Sciatic nerve (tissue), 2 donors: ENCODE results near the gene KATNB1. TPM values are rescaled to one million over a fixed set of nuclear protein-coding genes. Genes with fewer than 3 reads are reported as not detected.
A peak's percentile ranks its signal among the peaks of the same experiment; 100 is the strongest.

ENCODE experiments used
- ATAC-seq: fragments of 200-7000 bp; cut with Tn5 transposase; one replicate; pipeline ENCODE4 v1.9.1; 2020; ENCODE audit warnings: mild to moderate bottlenecking, moderate library complexity
- DNase-seq: peaks from one replicate; pipeline ENCODE4 v3.0.0-alpha.2; 2020; ENCODE audit warnings: low spot score
- intact Hi-C: fragments of 100-400 bp; cut with DNase I; formaldehyde crosslinking; loops from one replicate; pipeline ENCODE4 v1.14.2; 2022
- total RNA-seq: library from RNA; stranded (reverse); fragmentation: NEBNext Ultra II Directional; extraction: Animal tissue kit (Norgen Biotek cat#: 25700); gene quantifications from one replicate; pipeline ENCODE4 v1.2.1, GENCODE V29; 2021
- donor health status: DM: no; HTN: no; CAD: no.
- donor health status: DM: no; HTN: no; CAD: no.

KATNB1 gene
- total RNA-seq, 1 donor from 2014 or later = 14.7 TPM

- DNase-seq = no peak
- no peak for ATAC-seq
- intact Hi-C loops = loop anchor here (10.0 kb wide), 1 partner anchor 242 kb away; no protein-coding TSS in a partner anchor
Measured at GRCh38 chr16:57752581-57753447, 17.2 kb downstream of the KATNB1 start.

DNA sequence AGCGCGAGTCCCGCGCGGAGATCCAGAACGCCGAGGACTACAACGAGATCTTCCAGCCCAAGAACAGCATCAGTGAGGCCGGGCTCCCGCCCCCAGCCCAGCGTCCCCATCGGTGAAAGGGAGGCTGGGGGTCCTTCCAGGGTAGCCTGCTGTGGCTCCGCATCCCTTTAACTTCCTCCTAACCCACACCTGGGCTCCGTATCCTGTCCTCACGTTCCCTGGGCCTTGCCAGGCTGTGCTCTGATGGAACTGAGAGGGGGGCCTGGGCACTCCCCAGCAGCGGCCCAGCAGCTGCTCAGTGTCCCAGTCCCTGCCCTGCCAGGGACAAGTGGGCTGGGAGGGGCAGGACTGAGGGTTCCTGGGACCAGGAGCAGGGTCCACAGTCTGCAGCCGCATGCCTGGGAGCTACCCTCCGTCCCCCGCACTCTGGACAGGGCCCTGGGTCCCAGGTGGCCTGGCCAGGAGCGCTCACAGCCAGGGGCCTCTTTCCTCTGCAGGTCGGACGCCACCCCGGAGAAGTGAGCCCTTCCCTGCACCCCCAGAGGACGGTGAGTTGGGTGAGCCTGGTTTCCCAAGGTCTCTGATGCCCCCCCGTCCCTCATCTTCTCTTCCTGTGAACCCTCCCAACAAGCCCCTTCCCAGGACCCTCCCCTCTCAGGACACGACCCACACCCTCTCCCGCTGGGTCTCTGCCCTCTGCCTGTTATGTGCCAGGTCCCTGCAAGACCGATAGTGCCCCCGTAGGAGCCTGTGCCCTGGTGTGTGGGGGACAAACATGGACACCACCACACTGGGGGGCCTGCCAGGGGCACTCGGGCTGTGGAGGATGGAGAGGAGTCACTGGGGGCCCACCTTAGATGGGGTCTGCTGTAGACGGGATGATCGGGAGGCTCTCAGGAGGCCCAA, 18.1 kb downstream of the KATNB1 start:
- ATAC-seq = no peak
- intact Hi-C loops = loop anchor here (10.0 kb wide), 1 partner anchor 241 kb away; no protein-coding TSS in a partner anchor

GRCh38 chr16:57754354-57755060, 18.9 kb downstream of the KATNB1 start:
- intact Hi-C loops = loop anchor here (5.0 to 10.0 kb wide), 2 partner anchors 113 to 240 kb away; no protein-coding TSS in a partner anchor
- ATAC-seq (no peak), DNase-seq (no peak)

More for the DNA sequence above, 18.1 kb downstream of the KATNB1 start:
- DNase-seq = no peak

DNA sequence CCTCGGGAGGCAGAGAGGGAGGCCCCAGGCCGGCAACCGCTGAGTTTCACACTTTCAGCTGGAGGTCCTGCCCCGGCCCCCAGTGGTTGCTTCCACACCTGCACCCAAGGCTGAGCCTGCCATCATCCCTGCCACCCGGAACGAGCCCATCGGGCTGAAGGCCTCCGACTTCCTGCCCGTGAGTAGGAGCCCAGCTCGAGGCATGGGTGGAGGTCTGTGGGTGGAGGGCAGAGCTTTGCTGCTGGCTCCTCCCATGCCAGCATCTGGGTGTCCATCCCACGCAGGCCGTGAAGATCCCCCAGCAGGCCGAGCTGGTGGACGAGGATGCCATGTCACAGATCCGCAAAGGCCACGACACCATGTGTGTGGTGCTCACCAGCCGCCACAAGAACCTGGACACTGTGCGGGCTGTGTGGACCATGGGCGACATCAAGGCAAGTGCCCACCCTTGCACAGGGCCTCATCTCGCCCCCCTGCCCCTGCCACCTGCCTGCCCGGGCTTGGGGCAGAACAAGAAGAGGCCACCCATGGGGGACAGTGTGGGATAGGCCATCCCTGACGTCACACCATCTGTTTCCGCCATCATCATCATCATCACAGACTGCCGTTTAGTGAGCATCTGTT, 19.6 kb downstream of the KATNB1 start:
- DNase-seq (no peak), ATAC-seq (no peak)
- intact Hi-C loops = loop anchor here (5.0 to 10.0 kb wide), 2 partner anchors 112 to 240 kb away; no protein-coding TSS in a partner anchor

DNA sequence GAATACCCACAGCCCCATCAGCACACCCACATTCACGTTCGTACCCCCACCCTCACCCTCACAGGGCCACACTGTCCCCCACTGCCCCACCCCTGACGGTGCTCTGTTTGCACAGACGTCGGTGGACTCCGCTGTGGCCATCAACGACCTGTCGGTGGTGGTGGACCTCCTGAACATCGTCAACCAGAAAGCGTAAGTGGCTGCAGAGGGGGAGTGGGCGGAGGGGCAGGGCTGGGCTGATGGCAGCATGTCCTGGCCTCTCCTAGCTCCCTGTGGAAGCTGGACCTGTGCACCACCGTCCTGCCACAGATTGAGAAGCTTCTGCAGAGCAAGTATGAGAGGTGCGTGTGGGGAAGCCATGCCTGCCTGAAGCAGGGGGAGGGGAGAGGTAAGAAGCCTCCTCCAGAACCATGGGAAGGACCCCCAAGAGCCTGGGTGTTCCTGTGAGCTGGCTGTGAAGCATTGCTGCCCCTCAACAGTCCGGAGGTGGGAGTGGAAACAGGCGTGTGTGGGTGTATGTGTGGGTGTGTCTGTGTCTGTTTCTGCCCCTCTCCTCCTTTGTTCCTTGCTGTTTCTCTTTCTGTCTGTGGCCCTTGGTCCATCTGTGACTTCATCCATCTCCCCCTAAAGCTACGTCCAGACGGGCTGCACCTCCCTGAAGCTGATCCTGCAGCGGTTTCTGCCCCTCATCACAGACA, 20.3 kb downstream of the KATNB1 start:
- ATAC-seq (no peak), DNase-seq (no peak)

DNA sequence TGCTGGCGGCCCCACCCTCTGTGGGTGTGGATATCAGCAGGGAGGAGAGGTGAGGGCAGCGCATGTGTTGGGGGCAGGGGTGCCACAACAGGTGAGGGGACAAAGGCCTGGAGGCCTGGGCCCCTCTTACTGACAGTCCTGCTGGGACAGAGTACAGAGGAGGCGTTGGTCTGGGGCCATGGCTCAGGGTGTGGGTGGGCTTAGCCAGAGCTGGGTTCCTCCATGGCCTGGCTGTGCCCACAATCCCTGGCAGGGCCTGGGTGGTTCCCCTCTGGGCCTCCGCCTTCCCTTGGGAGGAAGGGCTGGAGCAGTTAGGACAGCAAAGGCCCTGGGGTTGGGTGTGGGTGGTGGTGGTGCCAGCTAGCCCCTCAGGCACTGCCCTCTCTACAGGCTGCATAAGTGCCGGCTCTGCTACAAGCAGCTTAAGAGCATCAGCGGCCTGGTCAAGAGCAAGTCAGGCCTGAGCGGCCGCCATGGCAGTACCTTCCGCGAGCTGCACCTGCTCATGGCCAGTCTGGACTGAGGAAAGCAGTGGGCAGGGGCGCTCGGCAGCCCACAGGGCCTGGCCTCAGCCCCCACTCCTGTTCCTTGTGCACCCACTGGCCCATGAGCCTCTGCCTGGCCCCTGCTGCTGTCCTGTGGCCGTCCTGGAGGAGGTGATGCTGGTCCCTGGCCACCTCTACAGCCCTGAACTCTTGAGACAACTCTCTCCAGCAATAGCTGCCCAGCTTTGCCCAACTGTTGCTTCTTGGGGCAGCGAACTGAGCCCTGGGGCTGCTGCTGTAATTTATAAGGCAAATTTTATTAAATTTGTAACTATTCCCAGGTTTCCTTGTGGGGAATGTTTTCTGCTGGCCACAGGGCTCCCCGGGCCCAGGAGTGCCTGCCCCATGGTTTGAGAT, 21.1 kb downstream of the KATNB1 start:
- intact Hi-C loops = loop anchor here (5.0 to 10.0 kb wide), 2 partner anchors 111 to 238 kb away; no protein-coding TSS in a partner anchor
- ATAC-seq (peak; percentile 6), DNase-seq (no peak)

More for the DNA sequence above, 20.3 kb downstream of the KATNB1 start:
- intact Hi-C loops = loop anchor here (5.0 to 10.0 kb wide), 2 partner anchors 111 to 239 kb away; no protein-coding TSS in a partner anchor

DNA sequence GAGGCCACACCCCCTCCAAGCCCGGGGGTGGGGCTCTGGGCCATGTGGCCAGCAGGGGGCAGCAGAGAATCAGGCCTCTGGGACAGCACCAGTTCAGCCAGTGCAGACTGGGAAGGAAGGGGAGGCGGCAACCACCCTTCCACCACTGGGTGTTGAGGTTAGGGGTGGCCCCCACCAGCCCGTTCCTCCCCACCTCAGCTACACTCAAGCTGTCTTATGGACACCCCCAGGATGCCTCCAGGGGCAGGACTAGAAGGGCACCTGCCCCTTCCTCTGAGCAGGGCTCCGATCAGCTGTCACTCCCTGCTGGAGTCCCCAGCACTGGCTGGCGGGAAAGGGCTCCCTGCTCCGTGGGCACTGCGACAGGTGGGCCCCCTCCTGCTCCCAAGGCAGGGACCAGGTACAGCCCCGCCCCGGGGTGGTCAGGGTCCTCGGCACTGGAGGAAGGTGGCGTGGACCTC, 21.8 kb downstream of the KATNB1 start:
- peak; percentile 94 for ATAC-seq
- DNase-seq = peak; percentile 96
- intact Hi-C loops = loop anchor here (5.0 to 10.0 kb wide), 2 partner anchors 110 to 237 kb away; no protein-coding TSS in a partner anchor

GRCh38 chr16:57757883-57758282, 22.3 kb downstream of the KATNB1 start:
- intact Hi-C loops = loop anchor here (5.0 to 10.0 kb wide), 2 partner anchors 109 to 237 kb away; no protein-coding TSS in a partner anchor

GRCh38 chr16:57758331-57759117, 23.0 kb downstream of the KATNB1 start:
- intact Hi-C loops = loop anchor here (5.0 to 10.0 kb wide), 2 partner anchors 109 to 236 kb away; no protein-coding TSS in a partner anchor
- ATAC-seq (no peak), DNase-seq (no peak)

More at GRCh38 chr16:57757883-57758282, 22.3 kb downstream of the KATNB1 start:
- DNase-seq (no peak), ATAC-seq (no peak)

GRCh38 chr16:57759131-57759530, 23.6 kb downstream of the KATNB1 start:
- intact Hi-C loops = loop anchor here (5.0 to 10.0 kb wide), 2 partner anchors 108 to 236 kb away; no protein-coding TSS in a partner anchor
- DNase-seq = no peak

DNA sequence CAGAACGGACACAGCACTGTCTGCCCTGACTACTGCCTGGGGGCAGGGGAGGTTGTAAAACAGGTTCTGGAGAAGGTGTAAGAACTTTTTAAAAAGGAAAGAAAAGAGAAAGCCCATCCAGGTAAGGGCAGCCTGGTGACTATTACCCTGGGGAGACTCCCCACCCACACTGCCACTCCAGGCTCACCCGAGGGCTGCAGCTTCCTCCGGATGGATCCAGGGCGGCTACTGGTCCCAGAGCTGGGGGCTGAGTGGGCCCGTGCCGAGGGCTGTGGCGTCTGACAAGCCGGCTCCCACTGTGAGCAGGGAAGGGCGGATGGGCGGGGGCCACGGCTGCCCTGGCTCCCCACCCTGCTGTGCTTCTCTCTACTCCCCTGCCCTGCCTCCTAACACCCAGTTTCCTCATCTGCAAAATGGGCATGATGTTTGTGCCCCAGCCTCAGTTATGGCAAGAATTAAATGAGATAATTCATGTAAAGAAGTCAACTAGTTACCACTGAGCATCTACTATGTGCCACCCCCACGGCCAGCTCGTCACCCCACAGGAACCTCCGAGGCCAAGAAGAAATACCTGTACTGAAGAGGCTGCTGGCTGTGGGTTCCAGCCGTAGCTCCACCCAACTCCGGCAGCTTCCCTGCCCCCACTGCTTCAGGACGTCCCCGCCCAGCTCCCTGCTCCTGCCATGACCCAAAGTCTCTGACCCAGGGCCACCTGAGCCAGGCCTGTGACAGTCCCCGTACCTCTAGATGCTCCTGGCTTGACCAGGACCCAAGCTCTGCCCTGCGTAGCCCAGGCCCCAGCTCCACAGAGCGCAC, 24.2 kb downstream of the KATNB1 start:
- no peak for ATAC-seq
- intact Hi-C loops = loop anchor here (5.0 to 10.0 kb wide), 2 partner anchors 108 to 235 kb away; no protein-coding TSS in a partner anchor
- DNase-seq = no peak

More at GRCh38 chr16:57759131-57759530, 23.6 kb downstream of the KATNB1 start:
- ATAC-seq = no peak

DNA sequence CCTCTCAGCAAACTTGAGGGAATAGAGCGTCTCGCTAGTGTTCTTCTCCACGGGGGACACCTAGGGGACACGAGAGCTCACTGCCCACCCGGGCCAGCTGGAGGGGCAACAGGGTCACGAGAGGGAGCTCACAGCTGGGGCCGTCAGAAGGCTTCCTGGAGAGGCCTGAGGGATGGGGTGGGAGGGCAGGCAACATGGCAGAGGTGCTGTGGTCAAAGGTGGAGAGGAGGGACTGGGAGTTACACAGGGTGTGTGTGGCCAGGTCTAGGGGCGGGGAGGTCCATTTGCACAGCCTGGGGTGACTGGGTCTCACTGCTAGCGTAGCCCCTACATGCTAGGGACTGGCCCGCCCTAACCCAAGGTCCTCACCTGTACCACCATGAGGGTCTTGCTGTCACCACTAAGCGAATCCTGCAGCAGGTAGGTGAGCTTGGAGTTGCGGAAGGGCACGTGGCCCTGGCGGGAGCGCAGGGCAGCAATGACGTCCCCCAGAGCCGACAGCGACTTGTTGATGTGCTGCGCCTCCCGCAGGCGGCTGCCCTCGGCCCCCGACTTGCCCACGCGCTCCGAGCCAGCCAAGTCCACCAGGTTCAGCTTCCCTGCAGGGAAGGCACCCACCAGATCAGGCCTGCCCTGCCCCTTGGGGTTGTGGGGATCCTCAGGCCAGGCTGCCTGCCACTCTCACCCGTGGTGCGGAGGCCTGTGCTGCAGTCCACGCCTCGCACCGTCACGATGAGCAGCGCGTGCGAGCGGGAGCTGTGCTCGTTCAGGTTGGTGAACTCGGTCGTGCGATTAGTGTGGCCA, 25.0 kb downstream of the KATNB1 start:
- no peak for DNase-seq
- no peak for ATAC-seq
- intact Hi-C loops = no loop called here

DNA sequence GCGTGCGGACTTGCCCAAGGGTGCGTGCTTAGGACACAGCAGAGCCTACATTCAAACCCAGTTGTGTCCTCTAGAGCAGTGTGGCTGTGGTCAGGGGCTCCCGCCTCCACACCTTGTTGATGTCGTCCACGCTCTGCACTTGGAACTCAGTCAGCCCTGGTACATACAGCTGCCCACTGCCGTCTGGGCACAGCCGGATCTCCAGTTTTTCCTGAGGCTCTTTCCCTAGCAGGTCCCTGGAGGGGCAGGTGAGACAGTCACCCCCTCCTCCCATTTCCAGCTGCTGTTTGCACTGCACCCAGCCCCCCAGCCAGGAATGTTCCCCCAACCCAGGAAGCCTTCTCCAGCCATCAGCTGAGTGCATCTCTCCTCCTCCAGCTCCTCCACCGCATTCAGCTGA, 25.7 kb downstream of the KATNB1 start:
- DNase-seq = no peak
- intact Hi-C loops = no loop called here
- no peak for ATAC-seq

GRCh38 chr16:57761957-57762356, 26.4 kb downstream of the KATNB1 start:
- no peak for ATAC-seq
- intact Hi-C loops = no loop called here
- no peak for DNase-seq
